ENCODE data around the gene EYS.

Gene EYS

DNA sequence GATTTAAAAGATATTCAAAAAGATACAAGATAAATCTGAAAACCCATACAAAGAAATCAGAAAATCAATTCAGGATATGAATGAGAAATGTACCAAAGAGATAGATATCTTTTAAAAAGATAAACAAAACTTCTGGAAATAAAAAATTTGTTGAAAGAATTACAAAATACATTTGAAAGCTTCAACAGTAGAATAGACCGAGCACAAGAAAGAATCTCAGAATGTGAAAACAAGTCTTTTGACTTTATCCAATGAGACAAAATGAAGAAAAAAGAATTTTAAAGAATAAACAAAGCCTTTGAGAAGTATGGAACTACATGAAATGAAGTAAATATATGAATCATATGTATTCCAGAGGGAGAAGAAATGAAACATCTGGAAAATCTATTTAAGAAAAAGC lies 1011.0 kb downstream of the EYS start:
- DNase-seq, result no peak

DNA sequence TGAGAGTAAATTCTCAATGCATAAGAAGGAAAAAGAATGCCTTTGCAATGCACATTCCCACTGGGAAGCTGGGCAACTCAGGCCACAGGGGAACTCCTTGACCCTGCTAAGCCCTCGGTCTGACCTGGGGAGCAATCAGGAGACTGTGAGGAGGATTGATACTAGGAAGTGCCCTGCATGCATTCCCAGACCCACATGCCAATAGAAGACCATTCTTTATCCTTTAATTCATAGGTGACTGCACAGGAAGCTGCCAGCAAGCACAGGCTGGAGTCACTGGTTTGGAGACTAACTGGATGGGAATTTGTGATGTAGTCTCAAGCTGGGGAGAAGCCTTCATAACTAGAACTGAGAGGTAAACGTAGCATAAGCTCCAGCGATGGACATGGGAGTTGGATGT lies 1012.7 kb downstream of the EYS start:
- no peak for DNase-seq

- no peak for DNase-seq
Measured at GRCh38 chr6:64691064-64691463, 1016.0 kb downstream of the EYS start.

GRCh38 chr6:64685401-64685800 lies 1021.6 kb downstream of the EYS start:
- no peak for DNase-seq

DNA sequence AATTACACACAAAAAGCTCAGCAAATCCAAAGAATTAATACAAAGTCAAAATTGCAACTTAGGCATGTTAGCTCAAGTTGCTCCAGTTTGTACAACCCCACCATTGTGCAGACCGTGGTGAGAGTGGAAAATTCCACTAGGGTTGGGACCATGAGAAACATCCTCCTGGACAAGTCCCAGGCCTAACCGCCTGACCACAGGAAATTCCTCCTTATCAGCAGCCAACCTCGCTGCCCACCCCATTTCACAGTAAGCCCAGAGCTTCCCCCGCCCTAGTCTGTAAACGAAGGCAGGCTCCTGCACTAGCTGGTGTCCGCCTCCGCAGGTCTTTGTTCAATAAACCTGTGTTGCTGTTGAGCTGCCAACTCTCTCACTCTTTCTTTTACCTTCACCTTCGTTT lies 1023.3 kb downstream of the EYS start:
- DNase-seq, result no peak

- DNase-seq, result no peak
Measured at GRCh38 chr6:64681416-64682160, 1025.4 kb downstream of the EYS start.

DNA sequence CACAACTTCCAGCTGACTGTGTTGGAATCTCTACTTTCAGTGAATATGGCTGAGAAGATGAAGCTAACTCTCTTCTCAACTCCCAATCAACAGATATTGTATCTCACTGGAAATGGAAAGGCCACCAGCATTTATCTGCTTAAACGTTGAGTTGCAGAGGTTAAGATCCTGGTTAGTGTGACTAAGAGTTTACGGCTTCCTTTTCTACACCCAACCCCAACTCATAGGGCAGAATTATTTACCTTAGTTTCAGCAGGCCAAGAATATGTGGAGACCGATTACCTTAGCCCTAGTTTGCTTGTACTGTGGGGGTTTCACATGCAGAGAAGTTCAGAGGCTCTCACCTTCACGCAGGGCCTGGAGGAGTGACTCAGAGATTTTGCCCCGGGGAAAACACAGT lies 1026.6 kb downstream of the EYS start:
- no peak for DNase-seq

- DNase-seq, result no peak
Measured at GRCh38 chr6:64679416-64679815, 1027.6 kb downstream of the EYS start.

- DNase-seq, result no peak
Measured at GRCh38 chr6:64672651-64673050, 1034.4 kb downstream of the EYS start.

DNA sequence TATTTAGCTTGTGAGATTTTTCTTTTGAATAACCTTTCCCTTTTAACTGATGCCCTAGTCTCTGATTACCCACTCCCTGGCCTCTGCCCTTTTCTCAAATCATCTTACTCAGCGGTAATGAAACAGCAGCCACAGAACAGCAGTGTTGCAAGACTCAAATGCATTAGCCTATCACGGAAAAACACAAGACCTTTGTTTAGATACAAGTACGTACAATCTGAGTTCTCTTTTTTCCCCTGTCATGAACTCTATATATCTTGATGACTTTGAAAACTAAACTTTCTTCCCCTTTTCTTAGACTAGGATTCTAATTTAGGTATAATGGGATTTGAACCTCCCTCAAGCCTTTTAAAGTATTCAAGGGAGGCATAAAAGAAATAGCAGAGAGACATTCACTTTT lies 1034.9 kb downstream of the EYS start:
- DNase-seq, result no peak

- DNase-seq, result no peak
Measured at GRCh38 chr6:64665137-64665536, 1041.9 kb downstream of the EYS start.

DNA sequence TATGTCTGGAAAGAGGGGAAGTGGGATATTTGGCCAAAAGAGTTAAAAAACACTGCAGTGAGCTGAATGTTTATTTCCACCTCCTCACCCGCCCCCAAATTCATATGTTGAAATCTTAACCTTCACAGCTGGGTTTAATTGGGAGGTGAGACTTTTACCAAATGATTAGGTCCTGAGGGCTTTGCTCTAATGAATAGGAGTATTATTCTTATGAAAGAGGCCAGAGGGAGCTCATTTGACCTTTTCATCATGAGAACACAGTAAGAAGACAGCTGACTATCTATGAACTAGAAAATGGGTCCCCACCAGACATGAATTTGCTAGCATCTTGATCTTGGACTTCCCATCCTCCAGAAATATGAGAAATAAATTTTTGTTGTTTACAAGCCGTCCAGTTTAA lies 1042.5 kb downstream of the EYS start:
- DNase-seq, result no peak

GRCh38 chr6:64644024-64644423 lies 1063.0 kb downstream of the EYS start:
- no peak for DNase-seq

GRCh38 chr6:64630901-64631300 lies 1076.1 kb downstream of the EYS start:
- no peak for DNase-seq

GRCh38 chr6:64622944-64623343 lies 1084.1 kb downstream of the EYS start:
- DNase-seq, result no peak

- DNase-seq, result no peak
Measured at GRCh38 chr6:64602993-64603392, 1104.0 kb downstream of the EYS start.

DNA sequence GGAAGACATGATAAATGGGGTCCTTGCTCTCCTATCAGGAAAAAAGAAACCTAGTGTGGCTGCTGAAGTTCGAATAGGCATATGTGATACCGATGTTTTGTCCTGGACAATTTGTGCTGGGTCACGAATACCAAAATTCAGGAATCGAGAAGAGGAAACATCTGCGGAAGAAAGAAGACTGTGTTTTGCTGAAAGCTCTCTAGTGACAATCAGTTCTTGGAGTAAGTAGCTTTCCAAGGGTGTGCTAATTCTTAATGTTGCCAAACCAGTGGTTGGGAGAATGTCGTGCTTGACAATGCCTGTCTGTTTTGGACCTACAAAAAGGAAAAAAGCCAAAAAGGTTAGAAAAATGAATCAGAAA lies 1115.4 kb downstream of the EYS start:
- DNase-seq, result no peak

DNA sequence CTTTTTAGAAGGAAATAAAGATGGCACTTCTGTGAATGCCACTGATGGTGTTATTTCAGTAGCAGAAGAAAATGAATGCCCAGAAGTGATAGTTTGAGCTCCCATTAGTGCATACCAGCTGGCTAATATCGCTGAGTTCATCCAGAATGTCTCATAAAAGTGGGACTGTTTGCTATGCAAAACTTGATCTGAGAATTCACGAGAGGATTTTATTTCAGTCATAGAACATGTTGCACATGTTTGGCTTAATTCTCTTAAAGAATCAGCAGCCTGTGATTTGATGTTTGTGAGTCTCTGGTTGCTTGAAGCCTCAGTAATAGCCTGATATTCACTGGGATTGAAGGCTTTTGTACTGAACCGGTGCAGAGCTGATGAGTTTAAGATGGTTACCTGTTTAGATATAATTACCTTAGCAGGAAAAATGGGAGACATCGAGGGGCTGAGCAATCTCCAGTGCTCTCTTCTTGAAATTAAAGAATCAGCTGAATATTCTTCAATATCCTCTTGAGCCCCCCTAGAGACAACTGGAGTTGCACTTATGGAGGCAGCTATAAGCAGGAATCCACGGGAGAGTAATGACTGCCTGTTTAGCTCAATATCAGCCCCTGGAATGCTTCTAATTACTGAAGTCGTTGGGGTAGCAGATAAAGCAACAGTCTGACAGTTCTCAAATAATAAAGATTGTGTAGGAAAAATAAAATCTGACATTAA lies 1115.9 kb downstream of the EYS start:
- DNase-seq, result no peak

DNA sequence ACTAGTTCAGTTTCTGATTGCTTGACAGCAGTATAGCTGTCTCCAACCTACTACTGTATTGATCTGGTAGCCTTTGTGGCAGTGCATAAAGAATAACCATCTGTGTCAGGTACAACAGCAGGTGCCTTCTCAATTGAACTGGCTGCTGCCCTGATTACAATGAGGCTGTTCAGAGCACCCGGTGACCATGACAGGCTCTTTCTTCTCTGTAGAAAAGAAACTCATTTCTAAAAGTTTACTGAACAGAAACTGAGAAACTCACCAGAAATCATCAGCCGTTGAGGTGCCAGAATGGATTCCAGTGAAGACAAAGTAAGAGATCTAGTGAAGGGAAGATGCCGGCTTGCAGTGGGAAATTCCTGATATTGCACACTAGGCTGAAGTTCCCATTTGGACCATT lies 1117.1 kb downstream of the EYS start:
- DNase-seq, result no peak

- no peak for DNase-seq
Measured at GRCh38 chr6:64580346-64580745, 1126.7 kb downstream of the EYS start.

DNA sequence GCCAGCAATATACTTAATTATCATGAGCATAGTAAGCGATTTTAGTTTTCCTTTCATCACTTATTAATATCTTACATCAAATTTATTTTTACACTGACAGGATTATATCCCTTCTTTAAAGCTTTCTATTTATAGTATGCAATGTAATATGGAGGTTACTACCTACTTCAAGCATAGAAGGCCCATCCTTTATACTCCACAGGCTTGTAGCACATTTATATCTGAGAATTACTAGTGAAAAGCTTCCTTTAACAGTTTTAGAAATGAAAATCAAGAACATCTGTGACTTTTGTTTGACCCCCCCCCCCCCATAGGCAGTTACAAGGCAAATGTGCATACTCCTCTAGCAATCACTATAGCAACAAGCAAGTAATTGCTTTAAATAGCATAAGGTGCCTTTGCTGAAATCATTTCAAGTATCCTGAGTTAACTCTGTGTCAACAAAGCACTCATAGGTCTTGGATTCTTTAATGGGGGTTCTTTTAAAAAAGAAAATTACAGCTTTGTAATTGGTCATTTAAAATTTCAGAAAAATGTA lies 1153.7 kb downstream of the EYS start:
- DNase-seq, result no peak

DNA sequence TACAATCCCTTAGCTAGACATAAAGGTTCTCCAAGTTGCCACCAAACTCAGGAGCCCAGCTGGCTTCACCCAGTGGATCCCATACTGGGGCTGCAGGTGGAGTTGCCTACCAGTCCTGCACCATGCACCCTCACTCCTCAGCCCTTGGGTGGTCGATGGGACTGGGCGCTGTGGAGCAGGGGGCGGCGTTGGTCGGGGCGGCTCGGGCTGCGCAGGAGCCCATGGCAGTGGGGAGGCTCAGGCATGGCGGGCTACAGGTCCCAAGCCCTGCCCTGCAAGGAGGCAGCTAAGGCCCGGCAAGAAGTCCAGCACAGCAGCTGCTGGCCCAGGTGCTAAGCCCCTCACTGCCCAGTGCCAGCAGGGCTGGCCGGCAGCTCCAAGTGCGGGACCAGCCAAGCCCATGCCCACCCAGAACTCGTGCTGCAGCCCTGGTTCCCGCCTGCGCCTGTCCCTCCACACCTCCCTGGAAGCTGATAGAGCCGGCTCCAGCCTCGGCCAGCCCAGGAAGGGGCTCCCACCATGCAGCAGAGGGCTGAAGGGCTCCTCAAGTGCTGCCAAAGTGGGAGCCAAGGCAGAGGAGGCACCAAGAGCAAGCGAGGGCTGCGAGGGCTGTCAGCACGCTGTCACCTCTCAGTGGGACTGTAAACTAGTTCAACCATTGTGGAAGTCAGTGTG lies 1159.3 kb downstream of the EYS start:
- DNase-seq, result no peak

GRCh38 chr6:64539917-64540316 lies 1167.1 kb downstream of the EYS start:
- no peak for DNase-seq

DNA sequence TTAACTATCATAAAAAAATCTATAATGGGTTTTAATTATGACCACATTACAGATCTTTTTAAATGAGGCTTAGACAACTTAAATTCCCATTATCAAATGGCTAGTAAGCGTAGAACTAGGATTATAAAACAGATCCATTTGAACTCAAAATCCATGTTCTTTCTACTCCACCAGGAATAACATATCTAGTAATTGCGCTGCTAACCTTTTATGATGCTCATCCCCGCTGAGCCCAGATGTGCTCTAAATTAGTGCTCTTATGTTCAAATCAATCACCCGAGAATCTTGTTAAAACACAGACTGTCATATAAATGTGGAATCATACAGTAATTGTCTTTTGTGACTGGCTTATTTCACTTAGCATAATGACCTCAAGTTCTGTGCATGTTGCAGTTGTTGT lies 1168.3 kb downstream of the EYS start:
- no peak for DNase-seq
